GM19238 (cell line): ENCODE measurements around the gene TMED9.
"Not testable (repeated sequence)": the region's sequence is repeated elsewhere in the genome, so short reads cannot be mapped to it uniquely, and the experiment has no call there.

Experiments
- DNase-seq: peaks from one replicate; pipeline ENCODE4 v3.0.0; 2011; ENCODE audit warnings: low spot score; ENCODE audit not compliant: insufficient read length

Gene TMED9

GRCh38 chr5:177592010-177592834 lies at the start of gene TMED9:
Gene TMED9 (plus strand): TSS chr5:177592203. CDS start chr5:177592215, 12 bp downstream.
- DNase-seq: peak; percentile 86

GRCh38 chr5:177542816-177543465 lies 49.1 kb upstream of the TMED9 start:
- DNase-seq: no peak

- DNase-seq: no peak
These were observed 46.3 kb upstream of the TMED9 start for GRCh38 chr5:177545487-177546257.

GRCh38 chr5:177546258-177546741 lies 45.7 kb upstream of the TMED9 start:
- no peak for DNase-seq

- no peak for DNase-seq
These were observed 44.3 kb upstream of the TMED9 start for GRCh38 chr5:177547736-177548135.

- no peak for DNase-seq
These were observed 43.5 kb upstream of the TMED9 start for GRCh38 chr5:177548495-177548894.

- no peak for DNase-seq
These were observed 41.9 kb upstream of the TMED9 start for GRCh38 chr5:177550122-177550521.

- DNase-seq: no peak
These were observed 39.1 kb upstream of the TMED9 start for GRCh38 chr5:177552839-177553455.

- DNase-seq: peak; percentile 75
These were observed 38.2 kb upstream of the TMED9 start for GRCh38 chr5:177553671-177554429.

GRCh38 chr5:177554474-177555111 lies 37.4 kb upstream of the TMED9 start, which contains the start of gene FAM193B:
Gene FAM193B (minus strand): TSS chr5:177554563. CDS start chr5:177554458, 105 bp downstream.
- DNase-seq: peak; percentile 99

- no peak for DNase-seq
These were observed 36.8 kb upstream of the TMED9 start for GRCh38 chr5:177555228-177555627.

- DNase-seq: no peak
These were observed 36.3 kb upstream of the TMED9 start for GRCh38 chr5:177555665-177556064.

GRCh38 chr5:177557041-177557647 lies 34.9 kb upstream of the TMED9 start:
- no peak for DNase-seq

- DNase-seq: no peak
These were observed 34.2 kb upstream of the TMED9 start for GRCh38 chr5:177557796-177558195.

GRCh38 chr5:177559446-177559941 lies 32.5 kb upstream of the TMED9 start:
- not testable (repeated sequence) for DNase-seq

- DNase-seq: no peak
These were observed 27.0 kb upstream of the TMED9 start for GRCh38 chr5:177565046-177565445.

- DNase-seq: no peak
These were observed 23.7 kb upstream of the TMED9 start for GRCh38 chr5:177568326-177568725.

GRCh38 chr5:177569894-177570293 lies 22.1 kb upstream of the TMED9 start:
- DNase-seq: no peak

GRCh38 chr5:177575488-177575887 lies 16.5 kb upstream of the TMED9 start:
- DNase-seq: no peak
